Measurements from ENCODE around the gene STON2.
"Not testable (repeated sequence)": the region's sequence is repeated elsewhere in the genome, so short reads cannot be mapped to it uniquely, and the experiment has no call there.

The STON2 gene

DNA sequence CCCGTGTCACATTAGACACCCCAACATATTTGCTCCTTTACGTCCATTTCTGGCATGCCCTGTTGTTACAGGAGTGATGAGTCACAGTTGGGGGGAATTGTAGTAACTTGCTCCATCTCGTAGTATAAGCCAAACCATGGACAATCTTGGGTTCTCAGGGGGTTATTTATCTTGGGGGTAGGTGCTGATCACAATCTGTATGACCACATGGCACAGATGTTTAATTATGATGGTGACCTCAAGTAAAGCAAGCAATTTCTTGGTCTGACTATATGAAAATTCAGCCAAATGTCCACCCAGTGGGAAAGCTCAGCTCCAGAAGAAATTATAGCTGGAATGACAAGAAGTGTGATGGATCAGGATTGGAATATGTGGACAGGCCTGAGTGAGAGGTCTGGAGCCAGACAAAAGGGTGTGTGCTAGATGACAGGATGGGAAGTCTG, 32.1 kb upstream of the STON2 start:
- H3K27ac Mint-ChIP-seq, result no peak overlapping the region

GRCh38 chr14:81430235-81430634, 30.1 kb upstream of the STON2 start:
- Mint-ChIP-seq H3K27ac (no peak overlapping the region), H3K4me3 (no peak overlapping the region), H3K9me3 (no peaks in the 10 kb centered on the region), H3K4me1 (peaks cover 5% of the 10 kb centered on the region), H3K36me3 (no peaks in the 10 kb centered on the region), H3K27me3 (peaks cover 45% of the 10 kb centered on the region)

More for the DNA sequence above, 32.1 kb upstream of the STON2 start:
- Mint-ChIP-seq H3K27me3 (peaks cover 50% of the 10 kb centered on the region), H3K9me3 (no peaks in the 10 kb centered on the region), H3K4me3 (no peak overlapping the region), H3K36me3 (no peaks in the 10 kb centered on the region), H3K4me1 (peaks cover 13% of the 10 kb centered on the region)

DNA sequence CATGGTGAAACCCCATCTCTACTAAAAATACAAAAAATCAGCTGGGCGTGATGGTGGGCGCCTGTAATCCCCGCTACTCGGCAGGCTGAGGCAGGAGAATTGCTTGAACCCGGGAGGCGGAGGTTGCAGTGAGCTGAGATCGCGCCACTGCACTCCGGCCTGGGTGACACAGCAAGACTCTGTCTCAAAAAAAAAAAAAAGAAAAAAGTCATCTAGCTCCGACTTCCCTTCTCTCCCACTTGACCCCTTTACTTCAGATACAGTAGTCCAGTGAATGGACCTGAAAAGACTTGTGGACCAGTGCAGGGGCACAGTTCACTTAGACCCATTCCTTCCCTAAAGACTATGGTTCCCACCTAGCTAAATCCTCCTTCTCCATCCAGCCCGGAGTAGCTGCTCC, 29.6 kb upstream of the STON2 start:
- H3K27me3 Mint-ChIP-seq, result peaks cover 41% of the 10 kb centered on the region
- H3K9me3 Mint-ChIP-seq, result not testable (repeated sequence)

GRCh38 chr14:81429028-81429427, 28.9 kb upstream of the STON2 start:
- H3K36me3 Mint-ChIP-seq, result no peaks in the 10 kb centered on the region
- H3K27ac Mint-ChIP-seq, result no peak overlapping the region
- peaks cover 36% of the 10 kb centered on the region for H3K27me3 Mint-ChIP-seq
- H3K9me3 Mint-ChIP-seq, result no peaks in the 10 kb centered on the region
- no peak overlapping the region for H3K4me3 Mint-ChIP-seq
- H3K4me1 Mint-ChIP-seq, result no peaks in the 10 kb centered on the region

More for the DNA sequence above, 29.6 kb upstream of the STON2 start:
- not testable (repeated sequence) for H3K4me3 Mint-ChIP-seq, H3K36me3 Mint-ChIP-seq, H3K27ac Mint-ChIP-seq, H3K4me1 Mint-ChIP-seq

DNA sequence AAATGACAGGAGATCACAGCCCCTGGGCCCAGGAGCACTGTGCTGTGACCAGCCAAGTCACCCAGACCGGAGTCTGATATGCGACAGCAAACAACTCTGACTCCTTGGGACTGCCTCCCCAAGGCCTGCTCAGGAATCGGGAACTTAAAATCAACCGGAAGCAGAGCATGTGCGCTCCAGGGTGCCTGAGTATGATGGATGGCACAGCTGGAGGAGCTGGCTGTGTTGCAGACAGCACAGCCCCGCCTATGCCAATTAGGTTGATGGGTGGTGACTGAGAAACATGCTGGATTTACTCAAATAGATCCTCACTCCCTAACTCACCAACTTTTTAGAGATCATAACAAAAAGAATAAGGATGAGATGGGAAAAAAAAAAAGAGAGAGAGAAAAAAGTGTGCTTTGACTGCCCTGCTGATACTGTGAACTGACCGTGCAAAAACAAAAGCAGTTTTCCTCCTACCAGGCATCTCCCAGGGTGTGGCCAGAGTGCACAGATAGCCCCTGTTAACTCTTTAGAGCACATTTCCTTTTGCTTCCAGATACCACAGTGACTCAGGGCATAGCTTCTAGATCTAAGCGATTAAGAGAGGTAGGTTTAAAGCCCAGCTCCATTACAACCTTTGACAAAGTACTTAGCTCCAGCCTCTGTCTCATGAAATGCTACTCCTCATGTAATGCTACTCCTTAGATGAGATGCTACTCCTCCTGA, 27.4 kb upstream of the STON2 start:
- Mint-ChIP-seq H3K9me3 (no peaks in the 10 kb centered on the region), H3K27me3 (peaks cover 24% of the 10 kb centered on the region), H3K4me3 (no peak overlapping the region), H3K27ac (no peak overlapping the region), H3K36me3 (no peaks in the 10 kb centered on the region), H3K4me1 (no peaks in the 10 kb centered on the region)

- no peaks in the 10 kb centered on the region for H3K9me3 Mint-ChIP-seq
- H3K4me3 Mint-ChIP-seq, result no peak overlapping the region
- no peaks in the 10 kb centered on the region for H3K4me1 Mint-ChIP-seq
- H3K27ac Mint-ChIP-seq, result no peak overlapping the region
- H3K36me3 Mint-ChIP-seq, result no peaks in the 10 kb centered on the region
- peaks cover 8% of the 10 kb centered on the region for H3K27me3 Mint-ChIP-seq
Observed at GRCh38 chr14:81423504-81423903, 23.4 kb upstream of the STON2 start.

GRCh38 chr14:81418057-81418790, 18.1 kb upstream of the STON2 start:
- Mint-ChIP-seq H3K9me3 (no peaks in the 10 kb centered on the region), H3K27me3 (peaks cover 3% of the 10 kb centered on the region), H3K4me1 (no peaks in the 10 kb centered on the region), H3K27ac (no peak overlapping the region), H3K36me3 (no peaks in the 10 kb centered on the region), H3K4me3 (no peak overlapping the region)

GRCh38 chr14:81416981-81417380, 16.9 kb upstream of the STON2 start:
- H3K27ac Mint-ChIP-seq, result no peak overlapping the region
- no peaks in the 10 kb centered on the region for H3K36me3 Mint-ChIP-seq
- peaks cover 3% of the 10 kb centered on the region for H3K27me3 Mint-ChIP-seq
- H3K4me3 Mint-ChIP-seq, result no peak overlapping the region
- no peaks in the 10 kb centered on the region for H3K4me1 Mint-ChIP-seq
- no peaks in the 10 kb centered on the region for H3K9me3 Mint-ChIP-seq

DNA sequence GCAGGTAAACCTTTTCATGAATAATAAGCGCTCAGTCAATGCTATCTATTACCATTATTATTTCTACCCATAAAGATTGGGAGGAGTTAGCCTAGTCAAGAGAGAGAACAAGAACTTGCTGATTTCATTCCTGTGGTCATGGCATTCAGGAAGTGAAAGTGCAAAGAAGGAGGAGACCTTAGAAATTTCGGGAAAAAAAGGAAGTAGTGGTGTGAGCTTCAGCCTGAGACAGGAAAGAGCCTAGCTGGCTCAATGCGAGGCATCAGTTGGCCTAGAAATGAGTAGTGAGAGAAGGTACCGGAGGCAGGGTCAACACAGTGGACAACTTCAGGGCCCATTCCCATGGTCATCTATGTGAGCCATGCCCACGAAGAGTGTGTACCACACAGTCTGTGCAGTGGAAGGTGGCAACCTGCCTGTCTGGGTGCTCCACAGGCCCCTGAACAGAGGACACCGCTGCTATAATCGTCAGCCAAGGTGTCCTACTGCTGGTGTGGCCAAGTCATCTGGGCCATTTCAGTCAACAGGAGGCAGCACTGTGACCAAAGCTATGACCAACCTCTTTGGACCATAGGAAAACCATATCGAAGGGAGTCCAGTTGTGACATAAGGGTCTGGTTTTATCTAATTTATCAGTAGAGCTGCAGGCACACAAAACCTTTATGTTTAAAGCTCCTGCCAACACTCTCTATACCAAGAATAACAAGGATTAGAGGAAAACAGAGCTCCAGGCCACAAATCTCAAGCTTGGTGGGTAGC, 16.2 kb upstream of the STON2 start:
- H3K27me3 Mint-ChIP-seq, result peaks cover 3% of the 10 kb centered on the region
- no peak overlapping the region for H3K4me3 Mint-ChIP-seq
- H3K9me3 Mint-ChIP-seq, result no peaks in the 10 kb centered on the region
- no peaks in the 10 kb centered on the region for H3K36me3 Mint-ChIP-seq
- H3K27ac Mint-ChIP-seq, result no peak overlapping the region
- H3K4me1 Mint-ChIP-seq, result no peaks in the 10 kb centered on the region

DNA sequence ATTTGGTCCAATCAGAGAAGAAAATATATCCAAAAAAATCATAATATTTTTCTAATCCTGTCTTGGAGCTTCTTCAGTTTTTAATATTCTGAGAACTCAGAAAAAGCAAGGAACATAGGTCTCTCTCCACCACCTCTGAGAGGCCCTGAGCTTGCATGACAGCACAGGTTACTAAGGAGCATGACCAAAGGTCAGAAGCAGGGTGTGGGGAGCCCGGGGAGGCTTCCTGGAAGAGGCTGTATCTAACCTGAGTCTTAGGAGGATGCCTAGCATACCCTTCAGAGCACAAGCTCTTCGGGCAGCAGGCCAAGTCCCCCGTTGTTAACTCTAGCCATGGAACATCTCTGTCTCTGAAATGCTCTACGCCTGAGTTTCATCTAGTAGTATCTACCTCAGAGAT, 15.7 kb upstream of the STON2 start:
- Mint-ChIP-seq H3K27ac (no peak overlapping the region), H3K9me3 (no peaks in the 10 kb centered on the region), H3K4me3 (no peak overlapping the region)

DNA sequence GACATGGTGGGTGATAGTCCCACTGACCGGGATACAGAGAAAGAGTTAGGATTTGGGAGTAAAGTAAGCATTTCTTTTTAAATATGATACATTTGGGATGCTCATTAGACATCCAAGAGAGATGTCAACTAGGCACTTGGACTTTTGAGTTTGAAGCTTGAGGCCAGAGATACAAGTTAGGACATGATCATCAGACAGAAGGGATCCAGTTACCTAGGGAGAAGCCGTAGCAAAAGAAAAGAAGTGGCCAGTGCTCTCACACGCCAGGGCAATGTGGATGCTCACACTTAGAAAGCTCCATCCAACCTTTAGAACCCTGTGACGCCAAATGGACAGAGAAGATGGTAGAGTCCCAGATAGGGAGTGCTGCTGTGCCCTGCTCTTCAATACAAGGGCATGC, 14.0 kb upstream of the STON2 start:
- Mint-ChIP-seq H3K27me3 (peaks cover 10% of the 10 kb centered on the region), H3K27ac (no peak overlapping the region), H3K4me1 (no peaks in the 10 kb centered on the region), H3K9me3 (no peaks in the 10 kb centered on the region), H3K36me3 (no peaks in the 10 kb centered on the region), H3K4me3 (no peak overlapping the region)

More for the DNA sequence above, 15.7 kb upstream of the STON2 start:
- Mint-ChIP-seq H3K4me1 (no peaks in the 10 kb centered on the region), H3K36me3 (no peaks in the 10 kb centered on the region), H3K27me3 (peaks cover 7% of the 10 kb centered on the region)

GRCh38 chr14:81412779-81413178, 12.7 kb upstream of the STON2 start:
- Mint-ChIP-seq H3K4me1 (no peaks in the 10 kb centered on the region), H3K27me3 (peaks cover 10% of the 10 kb centered on the region)

GRCh38 chr14:81408595-81408994, 8.5 kb upstream of the STON2 start:
- H3K4me3 Mint-ChIP-seq, result no peak overlapping the region
- H3K36me3 Mint-ChIP-seq, result no peaks in the 10 kb centered on the region
- H3K27ac Mint-ChIP-seq, result no peak overlapping the region
- no peaks in the 10 kb centered on the region for H3K9me3 Mint-ChIP-seq
- no peaks in the 10 kb centered on the region for H3K4me1 Mint-ChIP-seq
- H3K27me3 Mint-ChIP-seq, result peaks cover 9% of the 10 kb centered on the region

More at GRCh38 chr14:81412779-81413178, 12.7 kb upstream of the STON2 start:
- H3K4me3 Mint-ChIP-seq, result no peak overlapping the region
- H3K27ac Mint-ChIP-seq, result no peak overlapping the region
- H3K9me3 Mint-ChIP-seq, result no peaks in the 10 kb centered on the region
- no peaks in the 10 kb centered on the region for H3K36me3 Mint-ChIP-seq

DNA sequence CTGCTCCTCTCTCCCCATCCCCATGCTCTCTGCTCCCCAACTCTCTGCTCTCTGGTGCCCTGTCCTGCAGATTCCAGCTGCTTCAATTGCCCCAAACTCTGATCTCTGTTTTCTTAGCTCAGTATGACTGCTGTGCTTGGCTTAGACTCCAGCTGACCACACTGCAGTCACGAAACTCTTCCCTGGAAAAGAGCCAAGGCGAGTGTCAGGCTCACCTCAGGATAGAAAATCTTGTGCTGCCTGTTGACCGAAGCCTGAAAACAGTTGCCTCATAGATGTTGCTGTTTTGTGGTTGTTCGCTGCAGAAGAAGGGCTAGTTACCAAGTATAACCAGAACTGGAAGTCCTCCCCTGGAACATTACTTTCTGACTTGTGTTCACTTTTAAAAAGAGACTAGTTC, 6.7 kb upstream of the STON2 start:
- no peak overlapping the region for H3K4me3 Mint-ChIP-seq
- no peaks in the 10 kb centered on the region for H3K4me1 Mint-ChIP-seq
- no peaks in the 10 kb centered on the region for H3K9me3 Mint-ChIP-seq
- H3K36me3 Mint-ChIP-seq, result no peaks in the 10 kb centered on the region
- no peak overlapping the region for H3K27ac Mint-ChIP-seq
- peaks cover 9% of the 10 kb centered on the region for H3K27me3 Mint-ChIP-seq

DNA sequence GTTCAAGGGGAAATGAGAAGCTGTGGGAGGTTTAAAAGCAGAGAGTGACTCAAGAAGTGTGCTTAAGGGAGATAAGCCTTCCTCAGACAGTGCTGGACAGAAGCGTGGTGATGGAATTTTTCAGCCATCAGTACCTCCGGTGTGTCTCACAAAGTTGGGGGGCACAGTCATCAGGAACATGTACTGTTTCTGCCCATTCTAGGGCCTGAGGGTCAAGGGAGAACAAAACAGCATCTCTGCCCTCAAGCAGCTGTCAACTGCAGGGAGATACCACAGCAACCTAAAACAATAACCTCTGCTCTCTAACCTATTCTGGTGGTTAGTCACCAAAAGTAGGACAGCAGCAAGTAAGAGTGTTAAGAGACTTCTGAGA, 2.0 kb upstream of the STON2 start:
- no peaks in the 10 kb centered on the region for H3K36me3 Mint-ChIP-seq
- H3K27me3 Mint-ChIP-seq, result no peaks in the 10 kb centered on the region
- H3K27ac Mint-ChIP-seq, result no peak overlapping the region
- no peaks in the 10 kb centered on the region for H3K4me1 Mint-ChIP-seq
- no peak overlapping the region for H3K4me3 Mint-ChIP-seq
- no peaks in the 10 kb centered on the region for H3K9me3 Mint-ChIP-seq
